Dermis microvascular lymphatic vessel endothelial cell (primary cell): Measurements from ENCODE around the gene CIDEA. TPM values are rescaled to one million over a fixed set of nuclear protein-coding genes. Genes with fewer than 3 reads are reported as not detected.
A peak's percentile ranks its signal among the peaks of the same experiment; 100 is the strongest.

Source experiments
- DNase-seq, 2 donors: peaks; one replicate each; pipeline versions ENCODE4 v3.0.0 to v3.0.0-alpha.2; 2010; ENCODE audit warnings: low read depth in 2 of 2
- total RNA-seq: library from RNA; depleted of rRNA; stranded (reverse); fragments of >200 nt; gene quantifications from 2 replicates; pipeline ENCODE4 v1.2.1, GENCODE V29; 2014

CIDEA gene
- total RNA-seq, 1 donor from 2014 or later: 1.3 TPM

DNA sequence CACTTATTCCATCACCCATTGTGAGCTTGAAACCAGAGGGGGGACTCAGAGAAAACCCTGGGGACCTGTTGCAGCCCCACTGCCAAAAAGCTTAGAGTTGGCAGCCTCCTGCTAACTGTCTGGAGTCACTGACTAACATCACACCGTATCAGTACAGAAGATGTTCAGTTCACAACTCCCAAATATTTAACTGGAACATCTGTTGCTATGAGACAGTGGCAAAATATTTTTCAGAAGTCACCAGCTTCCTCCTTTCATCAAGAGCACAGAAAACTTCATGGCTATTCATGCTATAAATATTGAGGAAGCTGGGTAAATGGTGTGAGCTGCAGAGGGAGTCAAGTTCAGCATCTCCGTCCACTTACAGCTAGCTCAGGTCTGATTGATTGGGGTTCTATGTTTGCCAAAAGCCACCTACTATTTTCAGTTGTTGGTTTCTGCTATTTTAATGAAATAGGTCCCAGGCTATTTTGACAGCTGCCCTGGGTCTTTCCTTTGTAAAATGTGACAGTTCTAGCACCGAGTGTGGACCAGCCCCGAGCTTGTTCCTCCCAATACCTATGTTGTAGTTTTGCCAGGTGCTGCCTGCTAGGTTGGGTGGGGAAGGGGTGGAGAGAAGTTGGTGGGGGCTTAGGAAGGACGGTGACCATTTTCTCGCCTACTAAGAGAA lies 63.6 kb downstream of the CIDEA start:
- DNase-seq: peak in 1 of 2 donors; percentile 60

DNA sequence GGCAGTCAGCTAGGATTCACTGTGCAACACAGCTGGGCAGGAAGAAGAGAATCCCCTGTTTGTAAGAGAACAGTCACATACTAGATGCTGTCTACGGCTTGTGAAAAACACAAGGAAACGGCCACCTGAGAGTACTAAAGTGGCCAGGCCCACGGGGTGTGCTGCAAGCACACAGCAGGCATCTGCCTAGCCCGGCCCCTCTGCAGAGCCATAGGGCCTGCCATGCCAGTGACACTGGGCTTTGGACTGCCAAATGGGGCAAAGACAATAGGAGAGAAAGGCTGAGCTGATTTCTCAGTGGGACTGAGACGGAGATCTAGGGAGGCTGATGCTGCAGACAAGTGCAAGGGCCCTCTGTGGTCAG lies 64.2 kb downstream of the CIDEA start:
- no peak for DNase-seq

DNA sequence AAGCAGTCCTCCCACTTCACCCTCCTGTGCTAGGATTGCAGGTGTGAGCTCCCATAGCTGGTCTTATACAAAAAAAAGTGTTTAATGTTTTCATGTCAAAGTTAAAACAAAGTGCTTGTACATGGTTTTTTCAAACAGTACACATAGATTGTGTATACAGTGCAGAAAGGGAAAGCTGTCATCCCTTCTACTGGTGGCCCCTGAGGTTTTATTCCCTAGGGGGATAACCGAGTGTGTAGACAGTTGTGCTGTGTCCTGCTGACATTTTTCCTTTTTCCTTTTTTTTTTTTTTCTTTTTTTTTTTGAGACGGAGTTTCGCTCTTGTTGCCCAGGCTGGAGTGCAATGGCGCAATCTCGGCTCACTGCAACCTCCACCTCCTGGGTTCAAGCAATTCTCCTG lies 64.7 kb downstream of the CIDEA start:
- no peak for DNase-seq

DNA sequence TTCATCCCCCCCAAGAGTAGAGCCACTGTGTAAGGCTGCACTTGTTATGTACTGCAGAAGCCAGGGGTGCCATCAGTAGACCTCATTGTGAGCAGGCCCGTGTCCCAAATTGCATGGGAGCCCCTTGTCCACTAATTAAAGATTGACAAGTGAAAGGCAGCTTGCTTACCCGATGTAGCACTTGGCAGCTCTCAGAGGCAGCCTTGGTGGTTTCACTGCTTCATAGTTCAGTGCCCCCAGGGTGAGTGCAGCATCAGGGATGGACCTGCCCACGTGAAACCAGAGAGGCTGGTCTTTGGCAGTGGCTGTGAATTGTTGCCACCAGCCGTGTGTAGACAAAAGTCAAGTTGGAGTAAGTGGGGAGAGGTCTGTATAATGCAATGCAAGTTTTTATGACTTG lies 67.2 kb downstream of the CIDEA start:
- no peak for DNase-seq

DNA sequence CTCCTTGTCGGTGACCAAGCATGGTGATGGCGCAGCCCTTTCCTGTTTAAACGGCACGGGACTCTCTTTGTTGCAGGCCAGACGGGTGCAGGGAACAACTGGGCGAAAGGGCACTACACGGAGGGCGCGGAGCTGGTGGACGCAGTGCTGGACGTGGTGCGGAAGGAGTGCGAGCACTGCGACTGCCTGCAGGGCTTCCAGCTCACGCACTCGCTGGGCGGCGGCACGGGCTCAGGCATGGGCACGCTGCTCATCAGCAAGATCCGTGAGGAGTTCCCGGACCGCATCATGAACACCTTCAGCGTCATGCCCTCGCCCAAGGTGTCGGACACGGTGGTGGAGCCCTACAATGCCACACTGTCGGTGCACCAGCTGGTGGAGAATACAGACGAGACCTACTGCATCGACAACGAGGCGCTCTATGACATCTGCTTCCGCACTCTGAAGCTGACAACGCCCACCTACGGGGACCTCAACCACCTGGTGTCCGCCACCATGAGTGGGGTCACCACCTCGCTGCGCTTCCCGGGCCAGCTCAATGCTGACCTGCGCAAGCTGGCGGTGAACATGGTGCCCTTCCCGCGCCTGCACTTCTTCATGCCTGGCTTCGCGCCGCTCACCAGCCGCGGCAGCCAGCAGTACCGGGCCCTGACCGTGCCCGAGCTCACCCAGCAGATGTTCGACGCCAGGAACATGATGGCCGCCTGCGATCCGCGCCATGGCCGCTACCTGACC lies 71.0 kb downstream of the CIDEA start:
- no peak for DNase-seq

DNA sequence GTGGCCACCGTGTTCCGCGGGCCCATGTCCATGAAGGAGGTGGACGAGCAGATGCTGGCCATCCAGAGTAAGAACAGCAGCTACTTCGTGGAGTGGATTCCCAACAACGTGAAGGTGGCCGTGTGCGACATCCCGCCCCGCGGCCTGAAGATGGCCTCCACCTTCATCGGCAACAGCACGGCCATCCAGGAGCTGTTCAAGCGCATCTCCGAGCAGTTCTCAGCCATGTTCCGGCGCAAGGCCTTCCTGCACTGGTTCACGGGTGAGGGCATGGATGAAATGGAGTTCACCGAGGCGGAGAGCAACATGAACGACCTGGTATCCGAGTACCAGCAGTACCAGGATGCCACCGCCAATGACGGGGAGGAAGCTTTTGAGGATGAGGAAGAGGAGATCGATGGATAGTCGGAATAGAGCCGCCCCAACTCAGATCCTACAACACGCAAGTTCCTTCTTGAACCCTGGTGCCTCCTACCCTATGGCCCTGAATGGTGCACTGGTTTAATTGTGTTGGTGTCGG lies 71.6 kb downstream of the CIDEA start:
- no peak for DNase-seq

DNA sequence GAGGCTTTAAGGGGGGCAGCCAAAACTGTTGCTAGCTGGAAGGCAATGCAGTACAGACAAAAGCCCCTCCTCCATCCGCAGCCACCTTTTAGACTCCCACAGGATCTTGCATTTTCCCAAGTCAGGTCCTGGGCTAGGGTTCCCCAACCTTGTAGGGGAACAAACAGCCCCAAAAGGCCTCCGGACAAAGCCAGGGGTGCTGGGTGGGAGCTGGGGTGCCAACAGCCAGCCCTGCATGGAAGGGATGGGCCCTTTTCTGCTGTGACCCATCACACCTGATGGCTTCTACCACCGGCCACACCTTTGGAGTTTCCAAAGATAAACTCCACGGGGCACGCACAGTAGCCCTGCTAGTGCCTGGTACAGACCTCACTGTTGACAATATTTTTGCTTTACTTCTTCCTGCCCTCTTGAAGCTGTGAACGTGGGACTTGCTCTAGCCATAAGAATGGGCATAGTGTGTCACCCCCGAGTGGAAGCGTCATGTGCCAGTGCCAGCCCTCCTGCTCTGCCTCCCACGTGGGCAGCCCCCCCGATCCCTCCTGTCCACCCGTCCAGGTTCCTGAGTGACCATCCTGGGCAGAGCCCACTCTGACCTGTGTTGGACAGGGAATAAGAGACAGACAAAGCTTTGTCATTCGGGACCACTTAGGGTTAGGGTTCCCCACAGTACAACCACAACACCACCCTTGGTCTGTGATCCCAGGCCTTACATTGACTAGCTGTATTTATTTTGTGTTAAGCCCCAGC lies 72.7 kb downstream of the CIDEA start:
- no peak for DNase-seq

Other genes starting within 250 kb of the CIDEA start
- gene ANKRD62, start 160.5 kb upstream of the CIDEA start, total RNA-seq: not detected in 2 replicates
- 860 and 1,510 TPM in 2 replicates for gene TUBB6, start 53.9 kb downstream of the CIDEA start, total RNA-seq
- gene AFG3L2, start 122.9 kb downstream of the CIDEA start, total RNA-seq: 33.4 and 36.8 TPM in 2 replicates
- 0.89 and 1.0 TPM in 2 replicates for gene PRELID3A, start 153.6 kb downstream of the CIDEA start, total RNA-seq